KMS-11 (cell line): ENCODE data around the gene SRM.
"Not testable (repeated sequence)": the region's sequence is repeated elsewhere in the genome, so short reads cannot be mapped to it uniquely, and the experiment has no call there.

Source experiments
- H2AFZ ChIP-seq: fragments of 200-600 bp; sonication (generic); 2 replicates; pipeline ENCODE4 v1.6.1; 2016; ENCODE audit warnings: antibody characterized with exemption, mixed run types, low read depth
- H3K27ac ChIP-seq: fragments of 200-600 bp; sonication (generic); 2 replicates; pipeline ENCODE4 v1.6.1; 2016; ENCODE audit warnings: mild to moderate bottlenecking, mixed run types
- H3K27me3 ChIP-seq: fragments of 200-600 bp; sonication (generic); 2 replicates; pipeline ENCODE4 v1.6.1; 2017; ENCODE audit warnings: mild to moderate bottlenecking, low read depth, mixed run types, moderate library complexity; ENCODE audit not compliant: insufficient read depth
- H3K36me3 ChIP-seq: fragments of 200-600 bp; sonication (generic); 2 replicates; pipeline ENCODE4 v1.6.1; 2017; ENCODE audit warnings: mild to moderate bottlenecking, mixed run types; ENCODE audit not compliant: insufficient read depth
- H3K4me1 ChIP-seq: fragments of 200-600 bp; sonication (generic); 2 replicates; pipeline ENCODE4 v1.6.1; 2016; ENCODE audit warnings: mild to moderate bottlenecking, low read depth, mixed run types; ENCODE audit not compliant: poor library complexity, severe bottlenecking
- H3K4me2 ChIP-seq: fragments of 200-600 bp; sonication (generic); 2 replicates; pipeline ENCODE4 v1.7.0; 2016; ENCODE audit warnings: mild to moderate bottlenecking, mixed run types
- H3K4me3 ChIP-seq: fragments of 200-600 bp; sonication (generic); IDR thresholded peaks from 2 replicates; pipeline ENCODE4 v1.6.1; 2017; ENCODE audit warnings: low read depth, low read length, mixed read lengths; ENCODE audit not compliant: insufficient read depth
- H3K79me2 ChIP-seq: fragments of 200-600 bp; sonication (generic); 2 replicates; pipeline ENCODE4 v1.6.1; 2016; ENCODE audit warnings: low read depth, mixed run types; ENCODE audit not compliant: insufficient read depth
- H3K9ac ChIP-seq: fragments of 200-600 bp; sonication (generic); 2 replicates; pipeline ENCODE4 v1.6.1; 2016; ENCODE audit warnings: mild to moderate bottlenecking, mixed run types
- H4K20me1 ChIP-seq: fragments of 200-600 bp; sonication (generic); 2 replicates; pipeline ENCODE4 v1.6.1; 2016; ENCODE audit warnings: mild to moderate bottlenecking, mixed run types; ENCODE audit not compliant: insufficient read depth
- TF ChIP-seq, protein P1 (sequence below): fragments of 200-600 bp; sonication (generic); conservative IDR thresholded peaks from 2 replicates; pipeline ENCODE4 v1.6.1; 2017; ENCODE audit warnings: low read depth, mild to moderate bottlenecking, antibody characterized with exemption, low read length, moderate library complexity, mixed read lengths

The SRM gene

DNA sequence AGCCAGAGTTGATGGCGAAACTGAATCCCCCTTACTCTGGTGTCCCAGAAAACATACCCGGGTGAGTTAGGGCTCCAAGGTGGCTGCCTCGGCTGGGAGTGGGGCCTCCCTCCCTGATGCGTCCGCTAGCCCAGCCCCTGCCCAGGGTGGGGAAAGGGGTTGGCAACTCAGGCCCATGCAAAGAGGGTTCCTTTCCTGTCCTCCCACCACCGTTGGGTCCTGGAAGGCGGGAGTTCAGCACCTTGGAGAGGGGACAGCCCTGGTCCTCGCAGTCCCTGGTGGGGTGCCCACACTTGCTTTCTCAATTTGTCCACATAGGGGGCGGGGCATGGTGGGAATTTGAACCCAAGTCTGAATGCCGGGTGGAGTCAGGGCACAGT, 6.1 kb downstream of the SRM start:
- Histone ChIP-seq H3K36me3 (peaks cover 12% of the 10 kb centered on the region; the same call in 1 of the 2 replicates), H3K79me2 (peaks cover 12% of the 10 kb centered on the region), H4K20me1 (no peaks in the 10 kb centered on the region), H3K4me3 (no peak overlapping the region), H2AFZ (no peak overlapping the region), H3K27me3 (no peaks in the 10 kb centered on the region), H3K27ac (no peak overlapping the region), H3K9ac (no peak overlapping the region), H3K4me2 (no peak overlapping the region), H3K4me1 (peaks cover 11% of the 10 kb centered on the region)
- TF ChIP-seq, protein P1, sequence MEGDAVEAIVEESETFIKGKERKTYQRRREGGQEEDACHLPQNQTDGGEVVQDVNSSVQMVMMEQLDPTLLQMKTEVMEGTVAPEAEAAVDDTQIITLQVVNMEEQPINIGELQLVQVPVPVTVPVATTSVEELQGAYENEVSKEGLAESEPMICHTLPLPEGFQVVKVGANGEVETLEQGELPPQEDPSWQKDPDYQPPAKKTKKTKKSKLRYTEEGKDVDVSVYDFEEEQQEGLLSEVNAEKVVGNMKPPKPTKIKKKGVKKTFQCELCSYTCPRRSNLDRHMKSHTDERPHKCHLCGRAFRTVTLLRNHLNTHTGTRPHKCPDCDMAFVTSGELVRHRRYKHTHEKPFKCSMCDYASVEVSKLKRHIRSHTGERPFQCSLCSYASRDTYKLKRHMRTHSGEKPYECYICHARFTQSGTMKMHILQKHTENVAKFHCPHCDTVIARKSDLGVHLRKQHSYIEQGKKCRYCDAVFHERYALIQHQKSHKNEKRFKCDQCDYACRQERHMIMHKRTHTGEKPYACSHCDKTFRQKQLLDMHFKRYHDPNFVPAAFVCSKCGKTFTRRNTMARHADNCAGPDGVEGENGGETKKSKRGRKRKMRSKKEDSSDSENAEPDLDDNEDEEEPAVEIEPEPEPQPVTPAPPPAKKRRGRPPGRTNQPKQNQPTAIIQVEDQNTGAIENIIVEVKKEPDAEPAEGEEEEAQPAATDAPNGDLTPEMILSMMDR, result no peak

DNA sequence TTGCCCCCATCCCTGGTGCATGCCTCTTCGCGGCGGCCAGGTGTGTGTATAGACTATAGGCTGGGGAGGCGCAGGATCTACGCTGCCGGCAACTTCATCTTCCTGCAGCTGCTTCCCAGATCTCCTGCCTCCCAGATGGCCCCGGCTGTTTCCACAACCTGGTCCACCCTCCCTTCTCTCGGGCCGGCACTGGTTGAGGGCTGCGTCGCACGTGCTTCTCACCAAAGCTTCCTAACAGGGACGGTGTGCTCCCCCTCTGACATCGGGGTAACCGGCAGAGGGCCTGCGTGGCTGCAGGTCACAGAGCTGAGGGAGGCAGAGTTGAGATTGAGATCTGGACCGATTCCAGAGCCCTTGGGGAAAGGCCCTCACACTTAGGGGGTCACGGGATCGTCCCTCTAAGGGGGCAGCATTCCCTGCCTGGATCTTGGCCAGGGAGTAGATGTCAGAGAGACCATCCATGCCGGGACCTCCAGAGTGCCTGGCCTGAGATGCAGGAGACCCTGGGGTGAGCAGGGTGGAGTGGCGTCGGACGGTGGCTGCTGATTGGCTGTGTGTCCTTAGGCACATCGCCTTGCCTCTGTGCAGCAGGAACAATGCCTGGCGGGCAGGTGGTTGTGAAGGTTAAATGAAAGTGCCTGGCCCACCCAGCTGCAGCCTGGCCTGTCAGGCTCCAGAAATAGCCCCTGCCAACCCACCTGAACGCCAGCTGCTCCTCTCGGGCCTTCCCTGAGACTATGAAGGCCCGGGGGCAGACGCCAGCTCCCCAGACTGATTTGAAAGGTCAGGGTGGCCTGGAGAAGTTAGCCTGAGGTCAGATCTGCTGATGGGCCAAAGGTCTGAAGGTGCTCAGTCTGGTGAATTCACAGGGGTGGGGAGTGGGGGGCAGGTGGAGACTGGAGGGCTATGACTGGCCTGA, 6.7 kb downstream of the SRM start:
- Histone ChIP-seq H2AFZ (no peak overlapping the region), H3K9ac (no peak overlapping the region), H3K36me3 (peaks cover 12% of the 10 kb centered on the region; the same call in 1 of the 2 replicates), H3K4me3 (no peak overlapping the region), H4K20me1 (no peaks in the 10 kb centered on the region), H3K27me3 (no peaks in the 10 kb centered on the region), H3K4me2 (no peak overlapping the region), H3K4me1 (peaks cover 6% of the 10 kb centered on the region), H3K27ac (no peak overlapping the region), H3K79me2 (peaks cover 5% of the 10 kb centered on the region)
- TF ChIP-seq, protein P1, result no peak

GRCh38 chr1:11051781-11052511, 7.9 kb downstream of the SRM start:
- Histone ChIP-seq H3K4me2 (no peak overlapping the region), H3K27ac (no peak overlapping the region), H3K4me1 (no peaks in the 10 kb centered on the region), H3K36me3 (peaks cover under 1% of the 10 kb centered on the region; the same call in 1 of the 2 replicates), H3K9ac (no peak overlapping the region), H2AFZ (no peak overlapping the region), H3K4me3 (no peak overlapping the region), H3K27me3 (no peaks in the 10 kb centered on the region), H4K20me1 (no peaks in the 10 kb centered on the region), H3K79me2 (no peaks in the 10 kb centered on the region; the same call in 1 of the 2 replicates)
- TF ChIP-seq, protein P1, result no peak

DNA sequence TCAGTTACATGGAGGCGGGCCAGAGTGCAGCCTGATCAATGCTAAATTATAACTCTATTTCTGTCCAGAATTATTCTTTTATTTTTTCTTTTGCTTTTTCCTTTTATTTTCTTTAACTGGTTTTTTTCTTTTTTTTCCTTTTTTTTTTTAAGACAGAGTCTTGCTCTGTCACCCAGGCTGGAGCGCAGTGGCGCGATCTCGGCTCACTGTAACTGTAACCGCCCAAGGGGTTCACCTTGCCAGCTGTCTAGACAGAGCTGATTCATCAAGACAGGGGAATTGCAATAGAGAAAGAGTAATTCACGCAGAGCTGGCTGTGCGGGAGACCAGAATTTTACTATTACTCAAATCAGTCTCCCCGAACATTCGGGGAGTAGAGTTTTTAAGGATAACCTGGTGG, 8.7 kb downstream of the SRM start:
- not testable (repeated sequence) for H3K27ac ChIP-seq, H3K36me3 ChIP-seq, H3K9ac ChIP-seq, H3K4me1 ChIP-seq, H3K79me2 ChIP-seq, H2AFZ ChIP-seq, H3K4me3 ChIP-seq, H3K4me2 ChIP-seq, H4K20me1 ChIP-seq, H3K27me3 ChIP-seq
